Measurements from ENCODE around the gene SGMS1.
"Not testable (repeated sequence)": the region's sequence is repeated elsewhere in the genome, so short reads cannot be mapped to it uniquely, and the experiment has no call there.

Gene SGMS1

DNA sequence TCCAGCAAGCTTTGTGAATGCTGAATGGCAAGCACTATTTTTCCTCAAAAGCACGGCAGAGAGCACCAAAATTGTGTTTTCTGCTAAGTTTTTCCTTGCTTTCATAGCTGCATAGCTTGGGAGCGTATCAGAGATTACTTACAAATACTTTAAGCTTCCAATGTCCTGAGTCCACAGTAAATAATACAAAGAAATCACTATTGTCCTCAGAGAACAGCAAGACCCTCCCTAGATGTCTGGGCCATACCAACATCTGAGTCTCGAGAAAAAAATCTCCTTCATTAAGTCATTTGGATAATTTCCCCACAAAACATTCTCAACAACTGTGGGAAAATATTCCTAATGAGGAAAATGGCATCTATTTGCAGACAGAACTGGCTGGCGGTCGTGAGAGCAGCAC, 41.7 kb downstream of the SGMS1 start:
- DNase-seq (ENCODE audit: low read depth in 2 of 2), result no peak

DNA sequence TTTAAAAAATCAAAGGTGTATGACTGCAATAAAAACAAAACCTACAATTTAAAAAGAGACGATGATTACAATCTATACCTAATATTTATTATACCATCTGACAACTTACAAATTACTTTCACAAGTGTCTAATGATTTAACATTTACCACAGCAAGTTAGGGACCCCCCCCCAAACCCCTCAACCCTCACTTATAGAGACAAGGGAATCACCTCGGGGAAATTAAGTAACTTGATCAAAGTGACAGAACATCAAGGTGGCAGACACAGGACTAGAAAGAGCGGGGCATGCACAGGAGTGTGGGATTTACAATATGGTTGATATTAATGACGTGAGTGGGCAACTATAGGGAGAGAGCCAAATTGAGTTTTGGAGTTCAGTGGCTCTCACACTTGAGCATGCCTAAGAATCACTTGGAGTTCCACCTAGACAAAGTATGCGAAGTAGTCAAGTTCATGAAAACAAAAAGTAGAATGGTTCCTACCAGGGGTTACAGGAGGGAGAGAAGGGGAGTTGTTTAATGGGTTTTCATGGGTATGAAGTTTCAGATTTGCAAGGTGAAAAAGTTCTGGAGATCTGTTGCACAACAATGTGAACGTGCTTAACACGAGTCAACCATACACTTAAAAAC, 43.4 kb downstream of the SGMS1 start:
- DNase-seq (ENCODE audit: low read depth in 2 of 2), result no peak

DNA sequence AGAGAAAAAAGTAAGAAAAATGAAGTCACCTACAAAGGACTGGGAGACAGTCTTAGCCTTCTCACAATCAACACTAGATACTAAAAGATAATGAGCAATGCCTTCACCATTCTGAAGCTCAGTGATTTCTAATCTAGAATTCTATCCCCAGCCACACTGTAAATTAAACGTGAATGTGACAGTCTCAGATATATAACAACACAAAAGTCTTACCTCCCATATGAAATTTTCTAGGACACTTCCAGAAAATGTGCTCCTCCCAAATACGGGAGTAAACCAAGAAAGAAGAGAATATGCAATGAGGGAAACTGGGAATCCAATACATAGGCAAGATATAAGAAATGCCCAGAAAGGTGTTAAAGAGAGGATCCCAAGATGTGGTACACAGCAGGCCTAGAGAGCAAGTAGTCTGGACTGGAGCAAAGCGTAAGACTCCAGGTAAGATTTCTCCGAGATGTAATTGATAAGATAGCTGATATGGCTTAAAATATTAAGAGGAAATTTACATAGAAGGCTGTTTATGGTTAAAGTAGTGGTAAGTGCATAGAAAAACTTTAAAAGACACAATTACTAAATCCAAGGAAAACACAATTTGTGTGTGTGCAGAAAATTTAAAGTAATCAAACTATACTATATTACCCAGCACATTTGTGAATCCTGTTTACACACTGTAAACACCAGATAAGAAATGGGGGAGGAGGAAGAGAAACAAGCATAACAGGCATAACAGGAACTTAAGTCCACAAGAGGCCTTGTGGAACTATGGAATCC, 44.1 kb downstream of the SGMS1 start:
- no peak for DNase-seq (ENCODE audit: low read depth in 2 of 2)

DNA sequence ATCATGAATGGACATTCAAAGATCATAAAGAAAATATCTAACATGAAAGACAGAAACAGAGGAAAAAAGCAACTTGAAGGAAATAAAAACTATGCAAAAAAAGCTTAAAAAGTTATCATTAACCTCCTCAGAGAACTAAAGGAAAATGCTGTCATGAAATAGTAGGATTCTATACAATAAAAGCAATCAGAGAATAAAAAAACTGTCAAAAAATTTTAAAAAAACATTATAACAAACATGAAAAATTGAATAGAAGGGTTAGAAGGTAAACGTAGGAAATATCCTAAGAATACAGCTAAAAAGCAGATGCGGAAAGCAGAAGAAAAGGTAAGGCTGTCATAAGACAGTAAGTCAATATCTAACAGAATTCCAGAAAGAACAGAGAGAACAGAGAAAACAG, 44.8 kb downstream of the SGMS1 start:
- DNase-seq (ENCODE audit: low read depth in 2 of 2), result no peak

DNA sequence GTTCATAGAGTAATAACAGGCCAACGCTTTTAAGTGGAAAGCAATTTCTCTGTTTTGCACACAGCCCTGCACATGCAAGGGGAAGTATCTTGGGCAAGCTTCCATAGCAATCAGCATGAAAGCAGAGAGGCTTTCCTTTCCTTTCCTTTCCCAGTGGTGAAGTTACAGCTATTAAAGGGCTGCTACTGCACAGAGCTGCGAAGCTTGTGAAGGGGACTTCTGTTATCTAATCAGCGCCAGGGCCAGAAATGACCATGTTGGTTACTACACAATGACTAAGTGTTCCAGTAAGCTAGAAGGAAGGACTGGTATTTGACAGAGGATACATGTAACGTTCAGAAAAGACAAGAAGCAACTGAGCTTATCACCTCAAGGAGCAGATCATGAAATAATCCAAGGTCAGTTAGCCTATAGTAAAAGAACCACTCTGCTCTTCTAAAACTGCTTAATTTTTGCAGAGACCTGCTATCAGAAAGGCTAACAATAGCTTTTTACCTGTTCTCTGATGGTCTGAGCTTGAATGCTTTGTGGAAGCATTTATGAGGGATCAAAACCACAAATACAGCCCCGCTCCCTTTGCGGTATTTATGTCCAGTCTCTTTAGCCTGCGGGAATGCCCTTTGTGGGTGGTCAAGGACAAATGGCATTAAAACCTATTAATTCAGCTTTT, 45.9 kb downstream of the SGMS1 start:
- no peak for DNase-seq (ENCODE audit: low read depth in 2 of 2)

DNA sequence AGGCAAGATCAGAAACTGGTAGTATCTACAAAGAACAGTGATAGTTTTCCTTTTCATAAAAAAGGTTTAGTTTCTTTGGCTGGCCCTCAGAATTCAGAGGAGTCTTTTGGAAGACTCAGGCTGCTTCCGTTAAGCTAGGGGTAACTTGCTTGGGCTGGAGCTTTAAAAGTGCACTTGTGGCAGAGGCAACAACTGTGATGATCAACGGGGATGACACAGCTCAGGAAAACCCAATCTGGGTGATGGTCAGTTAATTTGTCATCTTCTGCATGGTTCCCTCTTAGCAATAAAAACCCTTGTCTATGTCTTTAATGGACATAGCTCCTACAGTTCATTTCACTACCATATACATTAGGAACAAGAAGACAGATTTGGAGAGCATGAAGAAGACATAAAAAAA, 46.7 kb downstream of the SGMS1 start:
- no peak for DNase-seq (ENCODE audit: low read depth in 2 of 2)

DNA sequence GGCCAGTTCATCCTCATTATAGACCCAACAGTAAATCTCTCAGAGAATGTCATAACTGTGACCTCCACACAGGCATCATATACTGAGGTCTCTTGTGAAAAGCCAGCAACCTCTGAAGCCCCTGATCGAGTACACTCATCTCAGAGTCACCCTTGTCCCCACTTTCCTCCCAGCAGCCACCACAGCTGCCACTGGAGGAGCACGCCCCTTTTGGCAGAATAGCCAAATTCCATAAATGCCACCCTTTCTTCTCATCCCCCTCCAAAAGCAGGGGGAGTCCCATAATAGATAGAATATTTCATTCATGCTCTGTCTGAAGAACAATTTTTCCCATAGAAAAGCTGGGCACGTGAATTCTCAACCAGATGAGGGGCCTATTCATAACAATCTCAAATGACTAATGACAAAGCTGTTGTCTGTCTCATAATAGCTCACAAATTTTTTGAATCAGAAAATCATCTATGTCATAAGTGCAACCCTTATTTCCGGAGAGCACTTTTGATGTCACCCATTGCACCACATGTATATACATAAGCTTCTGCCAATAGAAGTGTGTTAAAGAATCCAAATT, 47.4 kb downstream of the SGMS1 start:
- no peak for DNase-seq (ENCODE audit: low read depth in 2 of 2)

DNA sequence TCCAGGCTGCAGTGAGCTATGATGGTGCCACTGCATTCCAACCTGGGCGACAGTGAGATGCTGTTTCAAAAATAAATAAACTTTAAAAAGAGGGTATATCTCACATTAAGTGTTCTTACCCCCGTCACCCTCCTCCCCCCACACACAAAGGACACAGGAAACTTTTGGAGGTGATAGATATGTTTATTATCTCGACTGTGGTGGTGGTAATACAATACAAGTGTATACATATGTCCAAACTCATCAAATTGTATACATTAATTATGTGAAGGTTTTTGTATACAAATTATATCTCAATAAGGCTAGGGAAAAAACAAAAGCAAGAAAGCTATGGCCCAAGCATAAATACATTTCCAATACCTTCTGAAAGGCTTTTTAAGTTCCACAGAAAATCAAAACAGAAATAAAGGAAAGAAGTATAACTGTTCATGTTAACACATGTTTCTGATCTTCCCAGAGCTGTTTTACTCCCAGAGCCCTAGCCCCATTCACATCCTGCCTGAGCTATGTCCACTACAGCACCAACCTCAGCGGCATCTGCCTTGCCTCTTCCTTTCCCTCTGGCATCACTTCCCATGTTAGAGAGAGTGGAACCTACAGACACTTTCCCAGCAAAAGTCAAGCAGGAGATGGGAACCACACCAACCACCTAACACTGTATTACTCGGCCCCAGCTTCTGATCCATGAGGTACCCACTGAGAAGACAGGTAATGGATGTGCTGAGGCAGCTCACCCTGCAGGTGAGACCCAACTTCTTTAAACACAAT, 48.1 kb downstream of the SGMS1 start:
- DNase-seq (ENCODE audit: low read depth in 2 of 2), result no peak

DNA sequence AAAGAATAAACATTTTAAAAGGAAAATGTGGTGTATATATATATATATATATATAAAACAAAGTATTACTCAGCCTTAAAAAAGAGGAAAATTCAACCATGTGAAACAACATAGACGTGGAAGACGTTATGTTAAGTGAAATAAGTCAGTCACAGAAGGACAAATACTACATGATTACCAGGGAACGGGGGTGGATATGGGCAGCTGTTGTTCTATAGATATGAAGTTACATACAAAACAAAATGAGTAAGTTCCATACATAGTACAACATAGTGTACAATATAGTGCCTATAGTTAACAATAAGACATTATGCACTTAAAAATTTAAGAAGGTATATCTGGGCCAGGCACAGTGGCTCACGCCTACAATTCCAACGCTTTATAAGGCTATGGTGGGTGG, 48.8 kb downstream of the SGMS1 start:
- DNase-seq (ENCODE audit: low read depth in 2 of 2), result no peak

DNA sequence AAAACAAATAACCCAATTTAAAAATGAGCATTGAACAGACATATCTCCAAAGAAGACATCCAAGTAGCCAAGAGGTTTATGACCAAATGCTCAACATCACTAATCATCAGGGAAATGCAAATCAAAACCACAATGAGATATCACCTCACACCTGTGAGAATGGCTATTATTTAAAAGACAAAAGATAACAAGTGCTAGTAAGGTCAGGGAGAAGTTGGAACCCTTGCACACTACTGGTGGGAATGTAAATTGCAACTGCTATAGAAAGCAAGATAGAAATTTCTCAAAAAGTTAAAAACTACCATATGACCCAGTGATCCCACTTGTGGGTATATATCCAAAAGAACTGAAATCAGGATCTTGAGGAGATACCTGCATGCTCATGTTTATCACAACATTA, 49.5 kb downstream of the SGMS1 start:
- no peak for DNase-seq (ENCODE audit: low read depth in 2 of 2)

DNA sequence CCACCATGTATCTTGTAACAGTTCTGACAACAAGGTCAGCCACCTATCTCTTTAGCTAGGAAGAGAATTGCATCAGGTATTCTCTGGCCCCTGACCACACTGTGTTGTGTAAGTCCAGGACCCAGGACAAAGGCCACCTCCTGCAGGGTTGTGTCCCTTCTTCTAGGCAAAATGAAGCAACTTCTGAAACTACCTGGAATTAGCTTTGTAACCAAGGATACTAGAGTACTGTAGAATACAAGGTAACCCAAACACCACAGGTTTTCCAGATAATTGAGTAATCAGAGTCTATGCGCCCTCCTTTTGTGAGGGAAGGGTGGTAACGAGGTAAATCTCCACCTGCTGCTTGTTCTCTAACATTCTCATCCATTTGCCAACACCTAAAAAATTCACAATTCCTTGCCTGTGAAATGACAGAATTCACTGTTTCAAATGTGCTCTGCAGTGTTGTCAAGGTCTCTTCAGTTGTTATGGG, 51.7 kb downstream of the SGMS1 start:
- DNase-seq (ENCODE audit: low read depth in 2 of 2), result no peak

DNA sequence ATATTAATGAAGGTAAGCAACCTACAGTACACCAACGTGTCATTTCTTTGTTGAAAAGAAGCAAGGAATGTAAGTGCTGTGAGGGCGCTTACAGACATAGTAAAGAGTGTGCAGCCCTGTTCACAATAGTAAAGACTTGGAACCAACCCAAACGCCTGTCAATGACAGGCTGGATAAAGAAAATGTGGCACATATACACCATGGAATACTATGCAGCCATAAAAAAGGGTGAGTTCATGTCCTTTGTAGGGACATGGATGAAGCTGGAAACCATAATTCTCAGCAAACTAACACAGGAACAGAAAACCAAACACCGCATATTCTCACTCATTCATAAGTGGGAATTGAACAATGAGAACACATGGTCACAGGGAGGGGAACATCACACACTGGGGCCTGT, 55.0 kb downstream of the SGMS1 start:
- DNase-seq (ENCODE audit: low read depth in 2 of 2), result not testable (repeated sequence)

DNA sequence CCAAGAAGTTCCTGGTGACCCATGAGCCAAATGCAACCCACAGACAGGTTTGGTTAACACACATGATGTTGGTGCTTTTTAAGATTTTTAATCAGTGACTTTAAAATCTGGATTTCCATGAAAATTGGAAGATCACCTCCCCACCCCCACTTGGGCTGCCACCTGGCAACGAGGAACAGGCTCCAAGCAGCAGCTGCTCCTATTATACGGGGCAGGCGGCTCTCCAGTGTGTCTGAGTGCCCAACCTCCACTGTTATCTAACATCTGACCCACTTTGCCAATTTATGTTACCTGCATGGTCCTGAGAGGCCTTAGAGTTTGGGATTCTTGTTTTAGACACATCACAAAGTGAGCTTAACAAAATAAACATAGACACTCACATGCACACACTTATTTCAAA, 56.4 kb downstream of the SGMS1 start:
- DNase-seq (ENCODE audit: low read depth in 2 of 2), result no peak

DNA sequence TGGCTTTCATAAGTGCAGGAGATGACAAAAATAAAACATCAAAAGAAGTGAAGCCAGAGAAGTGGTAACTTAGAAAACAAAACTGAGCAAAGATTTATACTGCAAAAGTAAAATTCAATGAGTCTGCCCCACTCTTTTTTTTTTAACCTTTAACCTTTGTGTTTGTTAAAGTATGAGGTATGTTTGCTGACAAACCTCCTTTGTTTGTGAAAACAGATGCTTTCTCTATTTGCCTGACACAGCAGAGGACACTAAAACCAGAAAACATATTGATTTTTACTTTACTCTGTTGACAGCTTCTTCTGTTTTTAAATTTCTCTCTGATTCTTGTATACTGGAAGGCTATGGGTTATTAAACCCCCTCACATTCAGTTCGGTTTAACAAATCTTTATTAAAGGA, 57.6 kb downstream of the SGMS1 start:
- DNase-seq (ENCODE audit: low read depth in 2 of 2), result no peak

DNA sequence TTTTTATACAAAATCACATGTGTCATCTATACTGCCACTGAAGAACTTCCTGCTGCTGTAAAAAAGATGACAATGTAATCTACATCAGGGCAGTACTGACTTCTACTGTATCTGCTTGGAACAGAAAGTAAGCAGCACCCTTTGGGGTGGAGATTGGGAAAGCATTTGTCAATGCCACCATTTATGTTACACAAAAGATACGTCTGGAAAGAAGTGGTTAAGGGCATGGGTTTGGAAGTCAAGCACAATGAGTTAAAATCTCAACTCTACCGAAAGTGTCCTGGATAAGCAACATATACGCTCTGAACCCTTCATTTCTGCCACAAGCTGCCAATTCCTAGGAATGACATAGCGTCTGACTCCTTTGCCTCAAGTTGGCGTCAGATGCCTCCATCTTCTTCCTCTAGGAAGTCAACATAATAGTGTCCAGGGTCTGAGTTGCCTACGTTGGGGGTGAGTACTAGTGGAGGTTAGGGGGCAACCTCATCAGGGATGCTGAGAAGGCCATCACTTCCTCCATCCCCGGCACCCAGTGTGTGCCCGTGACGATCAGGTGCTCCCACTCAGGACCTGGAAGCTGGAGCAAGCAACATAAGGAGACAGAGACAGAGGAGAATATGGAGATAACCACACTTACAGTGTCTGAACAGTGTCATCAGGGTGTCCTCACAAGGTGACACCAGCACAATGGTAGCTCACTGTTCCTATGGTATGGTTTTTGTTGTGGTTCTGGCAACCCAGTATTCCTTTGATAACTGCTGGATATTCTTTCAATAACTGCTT, 58.3 kb downstream of the SGMS1 start:
- DNase-seq (ENCODE audit: low read depth in 2 of 2), result no peak

DNA sequence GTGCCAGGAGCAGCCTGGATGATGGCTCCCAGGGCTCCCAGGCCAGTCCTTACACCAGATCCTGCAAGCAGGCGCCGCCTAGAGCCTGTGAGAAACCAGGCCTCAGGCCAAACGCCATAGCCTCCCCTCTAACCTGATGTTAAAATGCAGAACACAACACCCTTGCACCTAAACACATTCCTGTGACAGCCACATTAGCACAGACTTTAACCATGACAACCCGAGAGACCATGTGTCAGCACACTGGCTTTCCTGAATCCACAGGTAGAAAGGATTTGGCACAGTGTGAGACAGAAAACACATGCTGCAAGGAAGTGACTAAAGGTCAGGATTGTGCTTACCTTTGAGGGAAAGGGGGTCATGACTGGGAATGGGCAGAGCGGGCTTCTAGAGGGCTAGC, 59.9 kb downstream of the SGMS1 start:
- DNase-seq (ENCODE audit: low read depth in 2 of 2), result no peak

DNA sequence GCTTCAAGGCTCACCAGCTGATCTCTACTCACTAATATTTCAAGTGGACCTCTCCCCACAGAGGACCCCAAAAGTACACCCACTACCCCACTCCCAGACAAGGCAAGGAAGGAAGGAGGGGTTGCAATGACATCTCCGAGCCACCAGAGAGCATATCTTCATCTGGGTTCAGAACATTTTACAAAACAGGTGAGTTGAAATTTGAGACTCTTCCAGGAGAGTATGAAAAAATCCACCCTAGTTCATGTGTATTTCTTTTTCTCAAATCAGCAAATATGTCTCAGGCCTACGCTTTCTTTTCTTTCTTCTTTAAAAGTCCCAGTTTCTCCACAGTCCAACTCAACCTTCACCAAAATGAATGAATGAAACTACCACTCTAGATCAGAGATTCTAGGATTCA, 61.9 kb downstream of the SGMS1 start:
- DNase-seq (ENCODE audit: low read depth in 2 of 2), result no peak

DNA sequence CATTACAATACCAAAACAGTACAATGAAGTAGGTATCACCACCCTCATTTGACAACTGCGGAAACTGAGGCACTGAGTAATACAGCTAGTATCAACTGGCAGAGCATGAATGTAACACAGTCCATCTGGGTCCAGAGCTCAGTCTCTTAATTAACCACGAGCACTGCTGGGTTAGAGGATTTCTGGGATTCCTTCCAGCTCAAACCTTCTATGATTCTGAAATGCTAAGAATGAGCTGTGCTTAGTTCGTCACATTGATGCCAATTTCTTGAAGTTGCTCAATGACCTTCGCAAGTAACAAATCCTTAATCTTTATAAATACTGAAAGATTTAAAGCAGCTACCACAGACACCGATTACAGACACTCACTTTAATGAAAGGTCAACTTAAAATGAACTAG, 62.5 kb downstream of the SGMS1 start:
- DNase-seq (ENCODE audit: low read depth in 2 of 2), result no peak

DNA sequence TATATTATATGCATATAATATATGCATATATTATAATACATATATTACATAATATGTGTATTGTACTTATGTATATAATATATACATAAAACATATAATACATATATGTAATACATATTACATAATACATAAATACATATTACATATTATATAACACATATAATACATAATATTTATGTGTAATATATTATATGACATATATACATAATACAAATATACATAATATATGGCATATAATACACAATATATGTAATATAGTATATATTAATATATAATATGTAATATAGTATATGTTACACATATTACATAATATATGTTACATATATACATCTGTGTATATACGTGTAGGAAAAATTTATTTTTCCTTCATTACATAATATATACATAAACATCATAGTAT, 63.4 kb downstream of the SGMS1 start:
- no peak for DNase-seq (ENCODE audit: low read depth in 2 of 2)

DNA sequence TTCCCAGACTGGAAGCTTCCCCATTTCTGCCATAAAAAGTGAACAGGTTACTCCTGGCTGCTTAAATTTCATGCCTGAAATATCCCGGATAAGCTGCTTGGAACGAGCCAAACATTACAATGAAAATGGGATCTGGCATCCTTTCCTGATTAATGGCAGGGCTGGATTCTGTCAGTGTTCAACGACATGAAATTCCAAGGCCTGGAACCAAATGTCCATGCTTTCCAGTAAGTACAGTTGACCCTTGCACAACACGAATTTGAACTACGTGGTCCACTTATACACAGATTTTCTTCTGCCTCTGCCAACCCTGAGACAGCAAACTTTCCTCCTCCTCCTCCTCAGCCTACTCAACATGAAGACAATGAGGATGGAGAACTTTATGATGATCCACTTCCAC, 65.4 kb downstream of the SGMS1 start:
- DNase-seq (ENCODE audit: low read depth in 2 of 2), result no peak

DNA sequence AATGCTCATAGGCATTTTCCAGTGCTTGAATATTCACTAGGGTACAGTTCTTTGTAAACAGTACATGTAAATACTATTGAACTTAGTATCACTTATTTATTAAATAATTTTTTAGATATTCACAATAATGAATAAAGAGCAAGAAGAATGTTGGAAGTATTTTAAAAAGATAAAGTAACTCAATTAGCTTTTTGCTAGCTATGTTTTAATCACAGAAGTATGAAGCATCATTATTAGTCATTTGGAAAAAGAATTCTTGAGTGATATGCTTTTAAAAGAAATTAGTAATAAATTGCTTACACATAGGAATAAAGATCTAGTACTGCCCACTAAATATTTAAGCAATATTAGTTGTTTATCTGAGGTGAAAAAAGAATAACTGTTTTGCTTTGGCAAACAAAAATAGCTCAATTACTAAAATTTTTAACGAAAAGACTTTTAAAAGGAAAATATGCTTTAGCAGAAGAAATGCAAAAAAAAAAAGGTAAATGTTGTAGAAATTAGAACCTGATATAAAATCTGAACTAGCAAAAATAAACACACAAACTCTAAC, 66.5 kb downstream of the SGMS1 start:
- no peak for DNase-seq (ENCODE audit: low read depth in 2 of 2)

Measured in stimulated activated CD4-positive, alpha-beta T cell treated with anti-CD3 and anti-CD28 coated beads, Interleukin-4, amount 100 ng/mL, for 48 hours (primary cell).